Prostate gland (tissue), 2 donors: ENCODE measurements around the gene FAM217B.
A peak's percentile ranks its signal among the peaks of the same experiment; 100 is the strongest.

Experiments used
- CTCF ChIP-seq, 4 experiments: fragments of 200-600 bp in 2 of 4; fragments of 450-650 bp in 2 of 4; sonication (generic) in 2 of 4; IDR thresholded peaks; 1 replicate in 3 of 4; 2 replicates in 1 of 4; pipeline ENCODE4 v1.5.1; 2016 to 2019; ENCODE audit warnings: antibody characterized with exemption in 4 of 4, mild to moderate bottlenecking in 2 of 4, moderate library complexity in 2 of 4
- POLR2A ChIP-seq: fragments of 450-650 bp; IDR thresholded peaks from one replicate; pipeline ENCODE4 v1.6.1; 2016; ENCODE audit warnings: antibody characterized with exemption, mild to moderate bottlenecking
- POLR2AphosphoS5 ChIP-seq: sonication (generic); formaldehyde crosslinking; IDR thresholded peaks from one replicate; pipeline ENCODE4 v1.6.1; 2017; ENCODE audit warnings: antibody characterized with exemption

GRCh38 chr20:59925899-59926298 is 14.3 kb upstream of the FAM217B start:
- TF ChIP-seq POLR2AphosphoS5 (peak; percentile 88), CTCF (IDR thresholded peaks at IDR 0.05) (no peak), POLR2A (no peak)
